SK-N-MC (cell line): ENCODE results near the gene OR52E4.

ENCODE experiments used
- EZH2 ChIP-seq: fragments of 200-600 bp; sonication (generic); IDR thresholded peaks from one replicate; pipeline ENCODE4 v1.6.1; 2017; ENCODE audit warnings: antibody characterized with exemption
- FOXP2 ChIP-seq: optimal IDR thresholded peaks from 2 replicates; pipeline ENCODE3; 2011; ENCODE audit warnings: mild to moderate bottlenecking, moderate library complexity; ENCODE audit not compliant: insufficient read depth; ENCODE audit errors: extremely low read length, control extremely low read depth
- POLR2AphosphoS5 ChIP-seq: IDR thresholded peaks from 2 replicates; pipeline ENCODE4 v1.6.1; 2012; ENCODE audit warnings: mild to moderate bottlenecking, low read depth, low read length, borderline replicate concordance

- no peak for TF ChIP-seq EZH2
- TF ChIP-seq POLR2AphosphoS5, result no peak
- TF ChIP-seq FOXP2, result no peak
Observed at GRCh38 chr11:5930614-5931013, 50.2 kb downstream of the OR52E4 start.
